ENCODE data around the gene PXDN. TPM values are rescaled to one million over a fixed set of nuclear protein-coding genes. Genes with fewer than 3 reads are reported as not detected.

Gene PXDN
- total and polyA plus RNA-seq, 10 of the 15 experiments (the other 5 are each of a cell fraction or from before 2014, with no cell fraction given): 0.12 to 0.69 (median 0.23) TPM; not detected in 5

GRCh38 chr2:1718339-1719220, 25.7 kb downstream of the PXDN start:
- SMC1A ChIA-PET (ENCODE audit: uncharacterized antibody, unreplicated experiment): no interaction called here
- Histone ChIP-seq H3K27ac (ENCODE audit: control insufficient read depth, insufficient read depth) (no peak overlapping the region), H3K4me3 (no peak overlapping the region), H3K79me2 (ENCODE audit: control insufficient read depth, insufficient read depth, low read length) (no peaks in the 10 kb centered on the region), H3K36me3 (ENCODE audit: control insufficient read depth in 2 of 2, insufficient read depth in 2 of 2, low read length in 1 of 2) (no peaks in the 10 kb centered on the region), H2AFZ (ENCODE audit: control insufficient read depth, low read depth, low read length) (no peak overlapping the region), H4K20me1 (ENCODE audit: control insufficient read depth, insufficient read depth) (no peaks in the 10 kb centered on the region), H3K27me3 (replicated peaks in 1 of 2; ENCODE audit: control insufficient read depth in 2 of 2, insufficient read depth in 2 of 2, low read length in 1 of 2) (no peaks in the 10 kb centered on the region), H3K9ac (ENCODE audit: control insufficient read depth, insufficient read depth, low read length) (no peak overlapping the region), H3K4me2 (ENCODE audit: control insufficient read depth, insufficient read depth) (no peak overlapping the region), H3K9me3 (replicated peaks; ENCODE audit: control insufficient read depth, insufficient read depth, low read length) (no peaks in the 10 kb centered on the region; the same call in 2 of the 3 replicates), H3K4me1 (ENCODE audit: control insufficient read depth, insufficient read depth, low read length) (no peaks in the 10 kb centered on the region)
- intact Hi-C loops (cut with micrococcal nuclease; ENCODE audit: unreplicated experiment) (no loop called here), in situ Hi-C loops (cut with MboI) (no loop called here)
- FAIRE-seq (no peak), ATAC-seq (no peak), DNase-seq (ENCODE audit: low read depth, low spot score) (no peak)
- CTCF ChIA-PET: no interaction called here
- 57% methylated on average over 23 of the region's 23 CpGs for WGBS (ENCODE audit: insufficient coverage, insufficient replicate concordance, low lambda C conversion rate, missing lambda C conversion rate)
- no TSS peak for BruUV-seq (replicated peaks)
- RAD21 ChIA-PET (ENCODE audit: unreplicated experiment): no interaction called here
- POLR2A ChIA-PET: no interaction called here
- no peak for TF ChIP-seq CBX3 (IDR thresholded peaks at IDR 0.05; ENCODE audit: borderline replicate concordance, low read depth)
- no peak for TF ChIP-seq NR2C2 (IDR thresholded peaks at IDR 0.05; ENCODE audit: borderline replicate concordance, control insufficient read depth, insufficient read length, low read depth)
- TF ChIP-seq FOXK2 (IDR thresholded peaks at IDR 0.05): no peak
- TF ChIP-seq FOXM1 (IDR thresholded peaks at IDR 0.05; ENCODE audit: low read depth, low read length): no peak
- no peak for TF ChIP-seq NFIC (IDR thresholded peaks at IDR 0.05; ENCODE audit: low read depth, low read length)
- TF ChIP-seq USF1 (IDR thresholded peaks at IDR 0.05; ENCODE audit: borderline replicate concordance, extremely low read length, insufficient read depth, low read depth, low read length): no peak
- TF ChIP-seq STAT1 (conservative IDR thresholded peaks at IDR 0.05): no peak
- TF ChIP-seq BHLHE40 (IDR thresholded peaks at IDR 0.05; ENCODE audit: borderline replicate concordance in 1 of 2, low read depth in 2 of 2, low read length in 1 of 2): no peak
- no peak for TF ChIP-seq RELA (IDR thresholded peaks at IDR 0.05; ENCODE audit: borderline replicate concordance, partially characterized antibody)
- TF ChIP-seq IRF5 (IDR thresholded peaks at IDR 0.05; ENCODE audit: borderline replicate concordance): no peak
- TF ChIP-seq LARP7 (IDR thresholded peaks at IDR 0.05): no peak
- no peak for TF ChIP-seq ZNF687 (IDR thresholded peaks at IDR 0.05)
- TF ChIP-seq STAT3 (IDR thresholded peaks at IDR 0.05; ENCODE audit: low read depth, low read length): no peak
- no peak for TF ChIP-seq IKZF2 (IDR thresholded peaks at IDR 0.05)
- no peak for TF ChIP-seq SIN3A (IDR thresholded peaks at IDR 0.05; ENCODE audit: low read depth, low read length)
- no peak for TF ChIP-seq MYB (IDR thresholded peaks at IDR 0.05; ENCODE audit: borderline replicate concordance, low read depth, low read length)
- TF ChIP-seq EED (IDR thresholded peaks at IDR 0.05; ENCODE audit: low read depth): no peak
- TF ChIP-seq RAD51 (IDR thresholded peaks at IDR 0.05): no peak

Data from GM12878 (cell line).